ENCODE results near the gene MN1. TPM values are rescaled to one million over a fixed set of nuclear protein-coding genes. Genes with fewer than 3 reads are reported as not detected.
A peak's percentile ranks its signal among the peaks of the same experiment; 100 is the strongest.

The MN1 gene
- total and polyA plus RNA-seq, 2 of the 8 experiments (the other 6 are each of a cell fraction or from before 2014, with no cell fraction given), result 3.1 to 4.9 TPM

DNA sequence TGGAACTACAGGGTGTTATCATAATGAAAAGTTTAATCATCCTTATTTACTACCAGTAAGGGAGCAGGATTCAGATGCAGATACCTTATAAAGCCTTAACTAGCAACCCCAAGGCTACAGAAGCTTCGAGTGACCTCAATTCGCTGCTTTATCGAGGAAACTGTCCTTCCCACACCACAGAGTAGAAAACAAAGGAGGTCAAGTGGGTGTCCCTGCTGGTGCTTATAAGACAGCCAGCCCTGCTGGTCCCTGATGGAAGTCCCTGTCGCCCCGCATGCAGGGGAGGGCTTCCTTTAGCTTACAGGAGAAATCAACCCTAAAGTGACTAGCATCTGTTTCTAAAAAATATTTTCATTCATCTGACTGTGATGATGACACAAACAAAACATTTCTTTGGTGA is 7.3 kb downstream of the MN1 start:
- H4K8ac ChIP-seq (ENCODE audit: extremely low read depth, insufficient read depth, low read length), result no peak overlapping the region
- no peak overlapping the region for H2BK120ac ChIP-seq (replicated peaks; ENCODE audit: low read depth, low read length)
- no peak overlapping the region for H3K14ac ChIP-seq (ENCODE audit: insufficient read length)
- H3K4me3 ChIP-seq (ENCODE audit: extremely low read depth in 1 of 4, insufficient read depth in 2 of 4, low read depth in 3 of 4, low read length in 4 of 4), result peak overlapping the region in 1 of 4 experiments; percentile 69; a peak in 4 of 8 replicates
- ChIA-PET POLR2A (ENCODE audit: partially characterized antibody) (interaction anchor here (0.6 to 1.5 kb wide), 3 partner anchors 31 to 293 kb away, joined by 3 to 5 read pairs (median 3); no protein-coding TSS in a partner anchor), CTCF (ENCODE audit: partially characterized antibody) (interaction anchor here (1.0 to 1.7 kb wide), 2 partner anchors 97 to 197 kb away, joined by 3 to 5 read pairs; no protein-coding TSS in a partner anchor)
- FAIRE-seq (no peak), DNase-seq (ENCODE audit: low read depth in 1 of 2, low spot score in 2 of 2) (no peak)
- peaks cover 4% of the 10 kb centered on the region; the same call in 1 of the 2 replicates for H3K23me2 ChIP-seq (ENCODE audit: low read depth, low read length)
- H3K23ac ChIP-seq (ENCODE audit: insufficient read length), result no peak overlapping the region
- 9% methylated on average over 5 of the region's 5 CpGs; no CpG with 5 or more reads in 1 of the 2 experiments for WGBS, 2 experiments (ENCODE audit: extremely low coverage in 1 of 2, insufficient coverage in 1 of 2, insufficient read length in 1 of 2, insufficient replicate concordance in 2 of 2, low coverage in 1 of 2, low lambda C conversion rate in 2 of 2, missing lambda C conversion rate in 1 of 2)
- no peak overlapping the region for H2AK5ac ChIP-seq (ENCODE audit: low read depth, low read length)
- H3K9ac ChIP-seq (replicated peaks in 1 of 4; ENCODE audit: extremely low read depth in 1 of 4, low read depth in 3 of 4, low read length in 3 of 4), result no peak overlapping the region; a peak in 1 of 7 replicates
- no peaks in the 10 kb centered on the region for H3K9me3 ChIP-seq (ENCODE audit: insufficient read depth in 2 of 2, low read depth in 1 of 2, low read length in 1 of 2)
- peaks cover 0 to 17% (median 0%) of the 10 kb centered on the region in 4 experiments; a peak in 1 of 8 replicates for H3K36me3 ChIP-seq (ENCODE audit: control insufficient read depth in 2 of 4, insufficient read depth in 4 of 4, low read length in 3 of 4)
- no peak overlapping the region for H4K91ac ChIP-seq (replicated peaks; ENCODE audit: insufficient read length, low read length)
- no peak for TF ChIP-seq KDM1A (IDR thresholded peaks at IDR 0.05; ENCODE audit: borderline replicate concordance, low read length)
- 0 out of 4 replicates have a peak, but pooled peaks of 1 of the 2 experiments have one; percentile 8 for TF ChIP-seq RAD21 (IDR thresholded peaks at IDR 0.05 in 1 of 2, conservative IDR thresholded peaks at IDR 0.05 in 1 of 2; ENCODE audit: low read depth in 2 of 2, low read length in 2 of 2)
- no peak for TF ChIP-seq CBX5 (IDR thresholded peaks at IDR 0.05; ENCODE audit: low read depth, low read length)
- H3K56ac ChIP-seq (replicated peaks; ENCODE audit: insufficient read length, low read depth, low read length), result no peak overlapping the region
- H3K4me2 ChIP-seq (ENCODE audit: insufficient read depth in 1 of 2, low read depth in 2 of 2, low read length in 2 of 2), result peak overlapping the region; percentile 32 to 83
- H3K27me3 ChIP-seq (replicated peaks in 1 of 4; ENCODE audit: control insufficient read depth in 3 of 4, extremely low read depth in 1 of 4, insufficient read depth in 3 of 4, low read length in 3 of 4), result peaks cover 39 to 92% (median 70%) of the 10 kb centered on the region in 4 experiments
- H3K79me1 ChIP-seq (ENCODE audit: low read depth, low read length), result peaks cover 3% of the 10 kb centered on the region; the same call in 1 of the 2 replicates
- H3K79me2 ChIP-seq (ENCODE audit: control insufficient read depth in 1 of 2, insufficient read depth in 2 of 2, low read length in 2 of 2), result no peaks in the 10 kb centered on the region
- no peak overlapping the region; the same call in 1 of the 2 replicates for H3K18ac ChIP-seq (ENCODE audit: extremely low read depth, low read length)
- no peak overlapping the region for H2AFZ ChIP-seq (ENCODE audit: low read length)
- no peak overlapping the region for H3K4ac ChIP-seq (replicated peaks; ENCODE audit: insufficient read length, low read depth, low read length)
- no peak overlapping the region for H2BK5ac ChIP-seq (ENCODE audit: low read depth, low read length)
- H2BK20ac ChIP-seq (ENCODE audit: low read length), result no peak overlapping the region
- H3K4me1 ChIP-seq (replicated peaks in 1 of 4; ENCODE audit: control insufficient read depth in 3 of 4, insufficient read depth in 4 of 4, low read length in 3 of 4), result peaks cover 22 to 57% (median 40%) of the 10 kb centered on the region in 4 experiments
- no peak overlapping the region for H3K27ac ChIP-seq (ENCODE audit: low read depth, low read length)
- no peak overlapping the region for H4K5ac ChIP-seq (ENCODE audit: insufficient read length, low read depth, low read length)
- H4K20me1 ChIP-seq (replicated peaks in 1 of 2; ENCODE audit: control insufficient read depth in 1 of 2, insufficient read depth in 2 of 2, low read length in 2 of 2), result peaks cover 9 to 10% of the 10 kb centered on the region in 2 experiments
- 0 out of 2 replicates have a peak overlapping the region, but pooled peaks have one; percentile 27 for H2BK12ac ChIP-seq (ENCODE audit: low read depth, low read length)
- H2BK15ac ChIP-seq (ENCODE audit: low read length), result no peak overlapping the region
